Measurements from ENCODE around the gene KCNMA1.

Gene KCNMA1

GRCh38 chr10:77165445-77166208 lies 472.0 kb downstream of the KCNMA1 start:
- TF ChIP-seq CTCF (IDR thresholded peaks at IDR 0.05; ENCODE audit: low read depth, low read length) = peak; percentile 72

DNA sequence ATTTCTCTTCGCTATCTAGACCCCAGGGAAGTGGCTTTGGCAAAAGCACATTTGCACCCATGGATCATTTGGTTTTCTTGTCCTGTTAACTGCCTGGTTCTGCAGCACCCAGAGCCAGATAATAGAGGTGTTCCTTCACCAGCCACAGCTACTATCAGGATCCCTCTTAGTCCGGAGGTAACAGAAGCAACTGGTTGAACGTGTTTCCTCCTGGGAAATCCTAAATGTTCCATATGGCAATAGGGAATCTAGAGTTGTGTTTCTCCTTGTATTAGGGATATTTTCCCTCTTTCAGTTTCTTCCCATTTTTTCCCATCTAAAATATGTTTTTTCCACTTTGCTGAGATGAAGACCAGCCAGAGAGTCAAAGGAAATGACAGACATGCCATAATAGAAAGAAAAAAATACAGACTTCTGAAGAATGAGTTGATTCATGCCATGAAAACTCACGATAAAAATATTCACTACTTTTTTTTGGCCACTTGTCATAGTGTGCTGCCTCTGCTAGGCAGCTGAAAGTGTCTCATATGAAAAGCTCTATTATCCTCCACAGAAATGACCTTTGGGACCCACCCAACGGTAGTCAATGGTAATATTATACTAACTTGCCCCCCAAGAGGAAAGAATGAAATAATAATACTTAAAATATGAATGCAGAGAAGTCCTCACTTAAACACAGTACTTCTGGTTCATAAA lies 472.8 kb downstream of the KCNMA1 start:
- no peak for DNase-seq (ENCODE audit: extremely low read depth, low read depth)
- TF ChIP-seq CTCF (IDR thresholded peaks at IDR 0.05; ENCODE audit: low read depth, low read length) = no peak

More at GRCh38 chr10:77165445-77166208, 472.0 kb downstream of the KCNMA1 start:
- no peak for DNase-seq (ENCODE audit: extremely low read depth, low read depth)

DNA sequence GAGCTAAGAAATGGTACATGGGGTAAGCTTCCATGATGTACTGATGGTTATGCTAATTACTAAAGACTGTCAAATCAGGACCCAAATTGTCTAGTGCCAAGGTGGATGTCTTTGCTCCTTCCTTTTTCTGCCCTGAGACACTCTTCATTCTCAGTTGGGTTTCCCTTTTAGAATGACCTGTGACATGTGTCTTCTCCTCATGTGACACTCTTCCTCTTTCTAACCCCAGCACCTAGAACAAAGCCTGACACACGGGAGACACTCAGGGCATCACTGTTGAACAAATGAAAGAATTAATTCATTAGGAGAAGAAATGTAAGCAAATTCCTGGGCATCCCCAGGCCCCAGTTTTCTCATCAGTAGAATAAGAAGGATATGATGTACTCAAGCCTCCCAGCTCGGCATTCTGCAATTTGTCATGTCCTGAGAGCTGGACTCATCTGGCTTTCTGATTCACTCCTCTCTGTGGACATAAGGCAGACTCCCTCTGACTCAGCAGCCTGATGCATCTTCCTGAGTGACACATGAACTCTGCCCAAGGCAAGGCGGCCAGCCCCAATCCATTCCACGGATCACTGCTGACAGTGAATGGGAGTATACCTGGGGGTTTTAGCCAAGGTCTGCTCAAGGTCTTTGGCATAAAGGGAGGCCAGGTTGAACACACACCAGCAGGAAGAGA lies 473.8 kb downstream of the KCNMA1 start:
- peak; percentile 75 for DNase-seq (ENCODE audit: extremely low read depth, low read depth)
- TF ChIP-seq CTCF (IDR thresholded peaks at IDR 0.05; ENCODE audit: low read depth, low read length) = no peak

- no peak for DNase-seq (ENCODE audit: extremely low read depth, low read depth)
- no peak for TF ChIP-seq CTCF (IDR thresholded peaks at IDR 0.05; ENCODE audit: low read depth, low read length)
Observed at GRCh38 chr10:77162697-77163096, 474.9 kb downstream of the KCNMA1 start.

DNA sequence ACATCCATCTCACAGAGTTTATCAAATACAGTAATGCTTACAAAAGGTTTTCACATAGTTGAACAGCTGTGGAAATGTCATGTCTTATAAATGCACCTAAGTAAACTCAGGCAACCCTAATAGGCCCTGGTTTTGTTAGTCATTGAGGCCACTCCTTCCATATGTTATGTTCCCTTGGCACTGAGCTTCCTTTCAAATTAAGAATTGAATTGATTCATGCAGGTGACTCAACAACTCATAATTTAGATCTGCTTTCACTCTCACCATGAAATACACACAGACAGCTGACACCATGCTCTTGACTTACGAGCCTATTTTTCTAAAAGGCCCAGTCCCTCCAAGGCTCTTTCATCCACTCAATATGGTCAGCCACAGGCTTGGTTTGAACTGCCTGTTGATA lies 476.9 kb downstream of the KCNMA1 start:
- no peak for TF ChIP-seq CTCF (IDR thresholded peaks at IDR 0.05; ENCODE audit: low read depth, low read length)
- peak; percentile 71 for DNase-seq (ENCODE audit: extremely low read depth, low read depth)

DNA sequence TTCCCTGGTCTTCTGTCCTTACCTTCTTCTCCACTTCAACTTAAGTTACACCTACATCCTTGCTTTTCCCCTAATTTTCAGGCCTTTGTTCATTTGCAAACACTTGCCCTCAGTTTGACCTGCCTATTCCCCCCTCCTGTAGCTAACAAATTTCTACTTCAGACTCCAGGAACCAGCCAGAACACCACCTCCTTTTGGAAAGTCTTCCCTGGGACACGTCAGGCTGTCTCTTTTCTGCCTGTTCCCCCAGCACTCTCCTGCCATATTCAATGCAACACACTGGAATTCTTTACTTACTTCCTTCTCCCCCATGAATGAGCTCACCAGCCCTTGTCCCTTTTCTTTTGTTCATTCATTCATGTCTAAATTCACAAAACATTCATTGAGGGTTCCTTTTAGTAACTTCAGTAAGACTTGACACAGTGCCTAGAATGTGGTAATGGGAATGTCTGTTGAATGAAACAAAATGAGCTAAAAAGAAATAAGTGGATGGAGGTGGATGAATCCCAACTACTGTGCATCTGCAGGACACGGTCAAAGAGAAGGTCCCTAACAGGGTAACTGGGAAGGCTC lies 478.0 kb downstream of the KCNMA1 start:
- no peak for TF ChIP-seq CTCF (IDR thresholded peaks at IDR 0.05; ENCODE audit: low read depth, low read length)

More for the DNA sequence above, 478.0 kb downstream of the KCNMA1 start:
- DNase-seq (ENCODE audit: extremely low read depth, low read depth) = no peak

Measured in AG09319 (cell line).